GM15510 (cell line): ENCODE data around the gene ANKRD10.

ENCODE experiments used
- POLR2A ChIP-seq: IDR thresholded peaks from 3 replicates; pipeline ENCODE4 v1.6.1; 2011; ENCODE audit warnings: borderline replicate concordance; ENCODE audit not compliant: insufficient read length; ENCODE audit errors: extremely low read depth

Gene ANKRD10

GRCh38 chr13:110915057-110915873, at the start of gene ANKRD10:
TSS of gene ANKRD10 (minus strand) at chr13:110915069. CDS start at chr13:110914934, 135 bp downstream.
- peak; percentile 69 for TF ChIP-seq POLR2A

- no peak for TF ChIP-seq POLR2A
Measured at GRCh38 chr13:110964229-110965037, 49.6 kb upstream of the ANKRD10 start.

- no peak for TF ChIP-seq POLR2A
Measured at GRCh38 chr13:110963554-110963970, 48.7 kb upstream of the ANKRD10 start.

- no peak for TF ChIP-seq POLR2A
Measured at GRCh38 chr13:110961959-110962358, 47.1 kb upstream of the ANKRD10 start.

GRCh38 chr13:110960204-110960603, 45.3 kb upstream of the ANKRD10 start:
- no peak for TF ChIP-seq POLR2A

- no peak for TF ChIP-seq POLR2A
Measured at GRCh38 chr13:110957931-110958330, 43.1 kb upstream of the ANKRD10 start.

- TF ChIP-seq POLR2A, result no peak
Measured at GRCh38 chr13:110957181-110957884, 42.5 kb upstream of the ANKRD10 start.

GRCh38 chr13:110953833-110954532, 39.1 kb upstream of the ANKRD10 start:
- no peak for TF ChIP-seq POLR2A

GRCh38 chr13:110953416-110953815, 38.5 kb upstream of the ANKRD10 start:
- no peak for TF ChIP-seq POLR2A

GRCh38 chr13:110950819-110951570, 36.1 kb upstream of the ANKRD10 start:
- no peak for TF ChIP-seq POLR2A

GRCh38 chr13:110950356-110950755, 35.5 kb upstream of the ANKRD10 start:
- no peak for TF ChIP-seq POLR2A

- TF ChIP-seq POLR2A, result no peak
Measured at GRCh38 chr13:110949628-110950027, 34.8 kb upstream of the ANKRD10 start.

- no peak for TF ChIP-seq POLR2A
Measured at GRCh38 chr13:110949116-110949515, 34.2 kb upstream of the ANKRD10 start.

- TF ChIP-seq POLR2A, result no peak
Measured at GRCh38 chr13:110945928-110946570, 31.2 kb upstream of the ANKRD10 start.
